GM23338 (cell line): ENCODE measurements around the gene PPP6R1. TPM values are rescaled to one million over a fixed set of nuclear protein-coding genes. Genes with fewer than 3 reads are reported as not detected.
A peak's percentile ranks its signal among the peaks of the same experiment; 100 is the strongest.

Experiments
- ATAC-seq: fragments of 200-7000 bp; cut with Tn5 transposase; 3 replicates; pipeline ENCODE4 v1.9.1; 2020
- DNase-seq: peaks from one replicate; pipeline ENCODE4 v3.0.0-alpha.2; 2015; ENCODE audit warnings: low spot score
- H2AFZ ChIP-seq: fragments of 200-600 bp; sonication (generic); 2 replicates; pipeline ENCODE4 v1.8.0; 2016; ENCODE audit warnings: antibody characterized with exemption, mild to moderate bottlenecking, moderate library complexity
- H3F3A ChIP-seq: fragments of 200-600 bp; sonication (generic); replicated peaks from 2 replicates; pipeline ENCODE4 v1.8.0; 2017; ENCODE audit warnings: antibody characterized with exemption, mixed run types, low read depth
- H3K27ac ChIP-seq: fragments of 200-600 bp; sonication (generic); 2 replicates; pipeline ENCODE4 v1.6.1; 2016; ENCODE audit warnings: low read depth
- H3K27me3 ChIP-seq: fragments of 200-600 bp; sonication (generic); 2 replicates; pipeline ENCODE4 v1.8.0; 2016; ENCODE audit warnings: mild to moderate bottlenecking, mixed run types, moderate library complexity; ENCODE audit not compliant: insufficient read depth
- H3K36me3 ChIP-seq: fragments of 200-600 bp; sonication (generic); 2 replicates; pipeline ENCODE4 v1.8.0; 2016; ENCODE audit warnings: mild to moderate bottlenecking; ENCODE audit not compliant: insufficient read depth
- H3K4me1 ChIP-seq: fragments of 200-600 bp; sonication (generic); 2 replicates; pipeline ENCODE4 v1.8.0; 2016; ENCODE audit warnings: mild to moderate bottlenecking, moderate library complexity; ENCODE audit not compliant: insufficient read depth
- H3K4me2 ChIP-seq: fragments of 200-600 bp; sonication (generic); 2 replicates; pipeline ENCODE4 v1.7.1; 2017; ENCODE audit warnings: mixed run types
- H3K4me3 ChIP-seq: fragments of 200-600 bp; sonication (generic); 2 replicates; pipeline ENCODE4 v1.6.1; 2016; ENCODE audit warnings: mixed run types
- H3K79me2 ChIP-seq: fragments of 200-600 bp; sonication (generic); replicated peaks from 2 replicates; pipeline ENCODE4 v1.8.0; 2017; ENCODE audit warnings: mild to moderate bottlenecking; ENCODE audit not compliant: insufficient read depth
- H3K9me2 ChIP-seq: fragments of 200-600 bp; sonication (generic); 2 replicates; pipeline ENCODE4 v1.8.0; 2017; ENCODE audit not compliant: insufficient read depth
- H4K20me1 ChIP-seq: fragments of 200-600 bp; sonication (generic); replicated peaks from 2 replicates; pipeline ENCODE4 v1.8.0; 2017; ENCODE audit warnings: mild to moderate bottlenecking; ENCODE audit not compliant: insufficient read depth
- H3K27ac Mint-ChIP-seq: 2 replicates; pipeline ENCODE4 v1.8.0; 2020; ENCODE audit warnings: inconsistent platforms, mild to moderate bottlenecking, moderate library complexity, mixed read lengths
- H3K27me3 Mint-ChIP-seq: 3 replicates; pipeline ENCODE4 v1.8.0; 2022; ENCODE audit warnings: low read depth, mild to moderate bottlenecking, moderate library complexity, mixed read lengths, inconsistent platforms; ENCODE audit not compliant: insufficient read depth, poor library complexity
- H3K36me3 Mint-ChIP-seq: 3 replicates; pipeline ENCODE4 v1.8.0; 2021; ENCODE audit warnings: low read depth, mild to moderate bottlenecking, inconsistent platforms, moderate library complexity, mixed read lengths
- H3K4me1 Mint-ChIP-seq: 3 replicates; pipeline ENCODE4 v1.8.0; 2020; ENCODE audit warnings: mild to moderate bottlenecking, inconsistent platforms, mixed read lengths
- H3K4me3 Mint-ChIP-seq: 3 replicates; pipeline ENCODE4 v1.8.0; 2021; ENCODE audit warnings: moderate library complexity, mild to moderate bottlenecking, inconsistent platforms, mixed read lengths
- H3K9me3 Mint-ChIP-seq: 3 replicates; pipeline ENCODE4 v1.8.0; 2020; ENCODE audit warnings: moderate library complexity, mild to moderate bottlenecking, inconsistent platforms, mixed read lengths
- CREB1 ChIP-seq: fragments of 250-450 bp; sonication (Bioruptor Pico); IDR thresholded peaks from 2 replicates; pipeline ENCODE4 v1.5.0; 2020; ENCODE audit warnings: low read depth, mild to moderate bottlenecking, moderate library complexity
- CTCF ChIP-seq, 2 experiments: fragments of 200-600 bp in 1 of 2; sonication (generic) in 1 of 2; conservative IDR thresholded peaks; 2 replicates each; pipeline versions ENCODE4 v1.5.1 to v1.6.1; 2016 to 2017; ENCODE audit warnings: antibody characterized with exemption in 2 of 2, low read depth in 2 of 2, mild to moderate bottlenecking in 2 of 2, moderate library complexity in 1 of 2
- ETS1 ChIP-seq: IDR thresholded peaks from 2 replicates; pipeline ENCODE4 v1.6.1; 2016; ENCODE audit warnings: antibody characterized with exemption
- EZH2 ChIP-seq: fragments of 200-600 bp; sonication (generic); IDR thresholded peaks from one replicate; pipeline ENCODE4 v1.8.0; 2017; ENCODE audit warnings: antibody characterized with exemption, mild to moderate bottlenecking, low read depth; ENCODE audit not compliant: unreplicated experiment
- JUNB ChIP-seq: IDR thresholded peaks from one replicate; pipeline ENCODE4 v1.6.1; 2016; ENCODE audit warnings: antibody characterized with exemption; ENCODE audit not compliant: unreplicated experiment
- NANOG ChIP-seq: IDR thresholded peaks from 2 replicates; pipeline ENCODE4 v1.6.1; 2016; ENCODE audit warnings: antibody characterized with exemption, borderline replicate concordance
- POLR2AphosphoS5 ChIP-seq: IDR thresholded peaks from 2 replicates; pipeline ENCODE4 v1.6.1; 2016; ENCODE audit warnings: antibody characterized with exemption, low read depth
- STAT1 ChIP-seq: IDR thresholded peaks from one replicate; pipeline ENCODE4 v1.6.1; 2016; ENCODE audit warnings: antibody characterized with exemption; ENCODE audit not compliant: unreplicated experiment
- ZNF114 ChIP-seq: fragments of 250-450 bp; sonication (Bioruptor Pico); IDR thresholded peaks from 2 replicates; pipeline ENCODE4 v1.5.0; 2020; ENCODE audit warnings: mild to moderate bottlenecking, moderate library complexity
- ZNF331 ChIP-seq: fragments of 250-450 bp; sonication (Bioruptor Pico); IDR thresholded peaks from 2 replicates; pipeline ENCODE4 v1.5.0; 2020; ENCODE audit warnings: low read depth, mild to moderate bottlenecking, moderate library complexity
- polyA plus RNA-seq: library from polyadenylated mRNA; unstranded; fragments of >200 nt; fragmentation: Nextera tagmentation; extraction: Ambion mirVana; gene quantifications from 2 replicates; pipeline ENCODE4 v1.2.1, GENCODE V29; 2016
- total RNA-seq: library from RNA; depleted of rRNA; stranded (reverse); fragments of >200 nt; shearing (Covaris generic); gene quantifications from 2 replicates; pipeline ENCODE4 v1.2.3, GENCODE V29; 2014

PPP6R1 gene
- total and polyA plus RNA-seq, 2 experiments from 2014 or later: 22.2 to 70.8 TPM

- H3K79me2 ChIP-seq: no peaks in the 10 kb centered on the region
- no peaks in the 10 kb centered on the region; the same call in 1 of the 2 replicates for H4K20me1 ChIP-seq
- peak overlapping the region; percentile 42; the same call in 1 of the 2 replicates for H3K27ac Mint-ChIP-seq
- H3K4me3 Mint-ChIP-seq: no peak overlapping the region
- peaks cover 20% of the 10 kb centered on the region for H3F3A ChIP-seq
- 0 out of 2 replicates have a peak overlapping the region, but pooled peaks have one; percentile 39 for H3K27ac ChIP-seq
- H3K4me3 ChIP-seq: no peak overlapping the region
- H2AFZ ChIP-seq: no peak overlapping the region
- H3K27me3 Mint-ChIP-seq: peaks cover 18% of the 10 kb centered on the region
- ATAC-seq (peak; percentile 69), DNase-seq (peak; percentile 92)
- TF ChIP-seq CREB1 (CRISPR knock-in tag) (peak; percentile 58; the same call in 1 of the 2 replicates), ETS1 (peak; percentile 94), NANOG (no peak)
- H3K4me1 Mint-ChIP-seq: peaks cover 20% of the 10 kb centered on the region
- H3K4me2 ChIP-seq: 0 out of 2 replicates have a peak overlapping the region, but pooled peaks have one; percentile 26
- no peaks in the 10 kb centered on the region for H3K27me3 ChIP-seq
- H3K9me2 ChIP-seq: no peaks in the 10 kb centered on the region
- peaks cover 63% of the 10 kb centered on the region for H3K36me3 Mint-ChIP-seq
- H3K4me1 ChIP-seq: peaks cover 10% of the 10 kb centered on the region
- H3K36me3 ChIP-seq: peaks cover 11% of the 10 kb centered on the region
- no peaks in the 10 kb centered on the region; the same call in 2 of the 3 replicates for H3K9me3 Mint-ChIP-seq
These were observed 45.6 kb upstream of the PPP6R1 start for GRCh38 chr19:55304279-55304978.

GRCh38 chr19:55303477-55303876, 44.7 kb upstream of the PPP6R1 start:
- H3K36me3 ChIP-seq: peaks cover 11% of the 10 kb centered on the region
- DNase-seq (no peak), ATAC-seq (no peak)
- no peaks in the 10 kb centered on the region for H3K79me2 ChIP-seq
- no peaks in the 10 kb centered on the region for H3K27me3 ChIP-seq
- no peaks in the 10 kb centered on the region for H3K9me2 ChIP-seq
- Mint-ChIP-seq H3K27ac (no peak overlapping the region), H3K27me3 (peaks cover 18% of the 10 kb centered on the region), H3K4me3 (no peak overlapping the region), H3K36me3 (peaks cover 61% of the 10 kb centered on the region), H3K4me1 (peaks cover 24% of the 10 kb centered on the region), H3K9me3 (no peaks in the 10 kb centered on the region; the same call in 2 of the 3 replicates)
- H4K20me1 ChIP-seq: no peaks in the 10 kb centered on the region; the same call in 1 of the 2 replicates
- H3K4me3 ChIP-seq: no peak overlapping the region
- H3F3A ChIP-seq: peaks cover 28% of the 10 kb centered on the region
- no peak overlapping the region for H3K4me2 ChIP-seq
- H3K27ac ChIP-seq: no peak overlapping the region
- H3K4me1 ChIP-seq: peaks cover 10% of the 10 kb centered on the region
- no peak overlapping the region for H2AFZ ChIP-seq
- TF ChIP-seq STAT1: no peak
- TF ChIP-seq ZNF114 (CRISPR knock-in tag): no peak
- TF ChIP-seq CREB1 (CRISPR knock-in tag): no peak
- TF ChIP-seq ETS1: no peak
- no peak for TF ChIP-seq EZH2
- no peak for TF ChIP-seq ZNF331 (CRISPR knock-in tag)
- no peak for TF ChIP-seq CTCF (conservative IDR thresholded peaks at IDR 0.05; ENCODE audit: low read depth in 2 of 2)
- no peak for TF ChIP-seq NANOG
- no peak for TF ChIP-seq JUNB
- TF ChIP-seq POLR2AphosphoS5: no peak
